GDM1 (cell line): ENCODE results near the gene USP1.

ENCODE experiments used
- DNase-seq: peaks from one replicate; lab custom pipeline; 2025; lab: John Stamatoyannopoulos, UW

The USP1 gene

DNA sequence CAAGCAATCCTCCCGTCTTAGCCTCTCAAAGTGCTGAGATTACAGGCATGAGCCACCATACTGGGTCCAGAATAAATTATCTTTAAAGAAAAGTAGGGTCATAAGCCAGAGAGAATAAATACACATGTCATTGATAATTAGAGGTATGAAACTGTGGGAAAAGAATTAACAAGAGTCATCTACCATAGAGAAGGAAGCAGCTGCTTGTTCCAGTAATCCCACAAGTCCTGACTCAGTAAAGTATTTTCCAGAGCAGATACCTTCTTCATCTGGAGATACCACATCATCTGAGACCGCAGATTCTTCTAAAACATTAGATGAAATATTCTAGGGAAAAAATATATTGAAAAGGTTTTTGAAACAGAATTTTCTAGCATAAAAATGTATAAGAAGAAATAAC is 55.7 kb downstream of the USP1 start:
- no peak for DNase-seq

- DNase-seq: no peak
Observed at GRCh38 chr1:62493656-62494055, 56.8 kb downstream of the USP1 start.

DNA sequence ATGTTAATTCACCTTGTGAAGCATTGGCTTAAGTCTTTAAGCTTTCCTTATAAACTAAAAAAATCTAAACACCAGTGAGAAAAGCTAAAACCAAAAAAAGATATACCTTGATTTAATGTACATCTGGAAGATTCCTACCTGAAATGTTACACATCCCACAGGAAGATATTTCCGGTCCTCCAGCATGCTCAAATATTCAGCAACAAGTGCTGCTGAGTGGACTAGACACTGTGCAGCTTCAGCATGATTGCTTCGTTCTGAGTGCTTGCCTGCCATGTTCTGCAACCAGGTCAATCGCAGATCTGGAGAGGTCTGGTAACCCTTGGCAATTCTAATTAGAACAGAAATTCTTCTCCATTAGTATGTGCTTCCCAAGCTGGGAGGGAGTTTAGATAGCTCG is 57.3 kb downstream of the USP1 start:
- DNase-seq: no peak

DNA sequence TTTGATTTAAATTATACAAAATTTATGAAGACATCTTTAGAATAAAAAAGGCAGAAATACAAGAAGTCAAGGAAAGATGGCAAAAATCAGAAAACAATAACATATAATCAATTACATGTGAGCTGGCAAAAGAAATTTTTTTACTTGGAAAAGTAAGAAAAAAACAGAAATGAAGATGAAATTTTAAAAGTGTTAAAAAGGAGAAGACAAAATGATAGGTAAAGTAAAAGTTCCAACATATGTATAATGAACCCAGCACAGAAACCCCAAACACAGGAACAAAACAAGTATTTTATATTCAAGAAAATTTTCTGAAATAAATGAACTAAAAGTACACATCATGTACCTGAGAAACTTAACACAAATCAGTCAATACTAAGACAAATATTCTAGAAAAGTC is 63.4 kb downstream of the USP1 start:
- DNase-seq: no peak
